Activated CD8-positive, alpha-beta memory T cell treated with anti-CD3 and anti-CD28 coated beads for 24 hours (primary cell): ENCODE results near the gene USP51.
"Not testable (repeated sequence)": the region's sequence is repeated elsewhere in the genome, so short reads cannot be mapped to it uniquely, and the experiment has no call there.

Source experiments
- DNase-seq: peaks from one replicate; pipeline ENCODE4 v3.0.0-alpha.2; 2020

The USP51 gene

GRCh38 chrX:55489314-55490009, at the start of gene USP51:
Gene USP51, minus strand, starts transcription at chrX:55489848. Its CDS starts 909 bp downstream, at chrX:55488939.
- peak; percentile 60 for DNase-seq

GRCh38 chrX:55524487-55524886, 34.8 kb upstream of the USP51 start:
- no peak for DNase-seq

- DNase-seq = no peak
Measured at GRCh38 chrX:55523356-55523755, 33.7 kb upstream of the USP51 start.

- DNase-seq = no peak
Measured at GRCh38 chrX:55522596-55523276, 33.1 kb upstream of the USP51 start.

GRCh38 chrX:55521687-55522086, 32.0 kb upstream of the USP51 start:
- no peak for DNase-seq

GRCh38 chrX:55516794-55517481, 27.3 kb upstream of the USP51 start:
- DNase-seq = not testable (repeated sequence)

GRCh38 chrX:55513045-55513737, 23.5 kb upstream of the USP51 start:
- not testable (repeated sequence) for DNase-seq

GRCh38 chrX:55508410-55509152, 18.9 kb upstream of the USP51 start:
- not testable (repeated sequence) for DNase-seq

GRCh38 chrX:55507699-55508098, 18.1 kb upstream of the USP51 start:
- DNase-seq = not testable (repeated sequence)

- DNase-seq = not testable (repeated sequence)
Measured at GRCh38 chrX:55507010-55507409, 17.4 kb upstream of the USP51 start.

- peak; percentile 45 for DNase-seq
Measured at GRCh38 chrX:55490974-55491373, 1.3 kb upstream of the USP51 start.

GRCh38 chrX:55490121-55490520, 473 bp upstream of the USP51 start:
- no peak for DNase-seq

- DNase-seq = peak; percentile 82
Measured at GRCh38 chrX:55488593-55489313, 895 bp downstream of the USP51 start.

GRCh38 chrX:55488006-55488592, 1.5 kb downstream of the USP51 start:
- DNase-seq = no peak

GRCh38 chrX:55487143-55487542, 2.5 kb downstream of the USP51 start:
- DNase-seq = peak; percentile 32

- peak; percentile 26 for DNase-seq
Measured at GRCh38 chrX:55486736-55487135, 2.9 kb downstream of the USP51 start.

GRCh38 chrX:55484948-55485347, 4.7 kb downstream of the USP51 start:
- DNase-seq = no peak

- no peak for DNase-seq
Measured at GRCh38 chrX:55480390-55481062, 9.1 kb downstream of the USP51 start.

GRCh38 chrX:55479956-55480355, 9.7 kb downstream of the USP51 start:
- DNase-seq = not testable (repeated sequence)

GRCh38 chrX:55465791-55466190, 23.9 kb downstream of the USP51 start:
- not testable (repeated sequence) for DNase-seq

GRCh38 chrX:55465108-55465507, 24.5 kb downstream of the USP51 start:
- DNase-seq = not testable (repeated sequence)
